HG03025 (cell line): ENCODE measurements around the gene MOBP.
"Not testable (repeated sequence)": the region's sequence is repeated elsewhere in the genome, so short reads cannot be mapped to it uniquely, and the experiment has no call there.

Source experiments
- ATAC-seq: cut with Tn5 transposase; IDR thresholded peaks from one replicate; pipeline ENCODE4 v1.9.1; 2021; ENCODE audit warnings: mild to moderate bottlenecking, moderate library complexity; ENCODE audit not compliant: unreplicated experiment, low FRiP score

MOBP gene

GRCh38 chr3:39467394-39468107, at the start of gene MOBP:
MOBP (plus strand) TSS chr3:39467680; CDS start chr3:39502070, 34,390 bp downstream.
- no peak for ATAC-seq

GRCh38 chr3:39418556-39419225, 48.8 kb upstream of the MOBP start:
- ATAC-seq = not testable (repeated sequence)

- ATAC-seq = no peak
These were observed 47.7 kb upstream of the MOBP start for GRCh38 chr3:39419742-39420315.

- no peak for ATAC-seq
These were observed 46.9 kb upstream of the MOBP start for GRCh38 chr3:39420543-39420942.

GRCh38 chr3:39423436-39423970, 44.0 kb upstream of the MOBP start:
- no peak for ATAC-seq

- ATAC-seq = no peak
These were observed 41.2 kb upstream of the MOBP start for GRCh38 chr3:39426312-39426711.

GRCh38 chr3:39427506-39427905, 40.0 kb upstream of the MOBP start:
- ATAC-seq = no peak

- ATAC-seq = no peak
These were observed 38.7 kb upstream of the MOBP start for GRCh38 chr3:39428745-39429201.

- ATAC-seq = no peak
These were observed 38.0 kb upstream of the MOBP start for GRCh38 chr3:39429466-39429865.

GRCh38 chr3:39432342-39432741, 35.1 kb upstream of the MOBP start:
- no peak for ATAC-seq

- ATAC-seq = no peak
These were observed 33.8 kb upstream of the MOBP start for GRCh38 chr3:39433642-39434041.

- ATAC-seq = no peak
These were observed 32.9 kb upstream of the MOBP start for GRCh38 chr3:39434574-39434973.

- no peak for ATAC-seq
These were observed 32.3 kb upstream of the MOBP start for GRCh38 chr3:39435006-39435748.

GRCh38 chr3:39438880-39439279, 28.6 kb upstream of the MOBP start:
- no peak for ATAC-seq

GRCh38 chr3:39440316-39440715, 27.2 kb upstream of the MOBP start:
- no peak for ATAC-seq

GRCh38 chr3:39443530-39443929, 23.9 kb upstream of the MOBP start:
- no peak for ATAC-seq

GRCh38 chr3:39445927-39446326, 21.6 kb upstream of the MOBP start:
- no peak for ATAC-seq

- ATAC-seq = no peak
These were observed 21.0 kb upstream of the MOBP start for GRCh38 chr3:39446444-39446843.

GRCh38 chr3:39447637-39448483, 19.6 kb upstream of the MOBP start:
- ATAC-seq = no peak
